NOMO-1 (cell line): ENCODE data around the gene MMP17.
A peak's percentile ranks its signal among the peaks of the same experiment; 100 is the strongest.

ENCODE experiments used
- DNase-seq, 2 experiments: peaks; one replicate each; lab custom pipeline; 2025; ENCODE audit not compliant: unreplicated experiment in 2 of 2; lab: John Stamatoyannopoulos, UW

Gene MMP17

GRCh38 chr12:131829791-131830334, 1.7 kb downstream of the MMP17 start:
- no peak for DNase-seq

GRCh38 chr12:131830335-131830913, 2.2 kb downstream of the MMP17 start:
- peak; percentile 63 to 76 for DNase-seq

DNA sequence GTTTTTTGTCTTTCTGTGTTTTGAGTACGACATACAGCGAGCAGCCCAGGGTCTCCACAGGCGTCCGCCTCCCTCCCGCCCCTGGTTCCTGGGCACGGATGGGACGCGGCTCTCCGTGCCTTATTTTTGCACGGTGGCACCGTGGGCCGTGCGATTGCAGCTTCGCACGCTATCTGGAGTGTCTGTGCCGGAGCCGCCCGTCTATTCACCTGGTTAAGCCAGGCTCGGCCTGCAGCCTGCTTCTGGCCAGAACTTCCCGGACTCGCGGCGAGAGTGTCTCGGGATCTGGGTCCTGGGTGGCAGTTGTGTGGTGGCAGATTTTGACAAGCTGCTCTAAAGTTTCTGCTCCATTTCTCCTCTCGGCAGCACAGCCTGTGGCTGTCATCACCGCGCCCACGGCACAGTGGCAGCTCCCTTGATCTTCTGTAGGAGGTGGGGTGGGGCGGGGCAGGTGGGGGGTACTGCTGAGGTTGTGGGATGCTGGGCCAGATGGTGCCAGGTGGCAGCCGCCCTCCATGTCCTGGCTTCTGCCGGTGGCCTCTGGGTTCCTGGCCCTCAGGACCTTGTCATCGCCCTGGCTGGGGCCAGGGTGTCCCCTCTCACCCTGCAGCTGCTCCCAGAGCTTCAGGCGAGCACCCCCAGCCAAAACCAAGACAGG, 2.9 kb downstream of the MMP17 start:
- no peak for DNase-seq

DNA sequence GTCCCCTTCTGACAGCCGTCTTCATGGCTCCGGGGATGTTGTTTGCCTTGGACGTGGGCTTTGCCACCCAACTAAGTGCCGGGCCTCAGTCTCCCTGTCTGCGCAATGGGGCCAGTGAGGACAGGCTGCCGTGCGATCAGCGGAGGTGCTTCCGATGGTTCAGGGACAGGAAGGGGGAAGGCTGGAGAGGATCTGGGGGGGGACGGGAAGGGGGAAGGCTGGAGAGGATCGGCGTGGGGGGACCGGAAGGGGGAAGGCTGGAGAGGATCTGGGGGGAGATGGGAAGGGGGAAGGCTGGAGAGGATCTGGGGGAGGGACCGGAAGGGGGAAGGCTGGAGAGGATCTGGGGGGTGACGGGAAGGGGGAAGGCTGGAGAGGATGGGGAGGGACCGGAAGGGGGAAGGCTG, 3.4 kb downstream of the MMP17 start:
- no peak for DNase-seq

DNA sequence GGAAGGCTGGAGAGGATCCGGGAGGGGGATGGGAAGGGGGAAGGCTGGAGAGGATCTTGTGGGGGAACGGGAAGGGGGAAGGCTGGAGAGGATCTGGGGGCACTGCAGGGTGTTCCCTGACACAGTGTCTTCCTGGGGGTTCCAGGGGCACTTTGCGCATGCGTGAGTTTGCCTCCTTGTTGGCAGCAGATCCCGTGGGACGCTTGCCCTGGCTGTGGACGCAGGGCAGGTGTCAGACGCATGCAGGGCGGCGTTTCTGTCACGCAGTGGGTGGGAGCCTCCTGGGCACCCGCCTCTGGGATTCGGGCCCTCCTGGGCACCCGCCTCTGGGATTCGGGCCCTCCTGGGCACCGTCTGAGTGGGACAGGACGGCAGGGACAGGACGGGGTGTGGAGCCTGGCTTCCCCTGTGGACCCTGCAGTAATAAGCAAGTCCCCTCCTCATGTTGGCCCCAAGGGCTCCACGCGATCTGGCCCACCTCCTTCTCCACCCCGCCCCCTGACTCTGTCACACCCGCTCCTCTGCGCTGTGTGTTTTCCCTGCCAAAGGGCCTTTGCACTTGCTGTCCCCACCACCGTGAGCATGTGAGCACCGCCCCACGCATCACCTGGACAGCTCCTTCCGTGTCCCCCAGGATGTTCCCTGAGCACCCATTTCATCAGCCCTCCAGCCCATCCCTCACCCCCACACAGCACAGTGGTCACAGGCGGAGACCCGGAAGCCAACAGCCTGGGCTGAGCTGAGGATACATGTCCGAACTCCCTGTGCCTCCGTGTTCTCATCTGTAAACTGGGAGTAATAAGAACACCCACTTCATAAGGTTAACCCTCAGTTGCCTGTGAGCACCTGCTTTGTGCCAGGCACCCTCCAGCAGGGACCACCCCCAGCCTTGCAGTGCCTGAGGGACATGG, 4.4 kb downstream of the MMP17 start:
- DNase-seq, result no peak

DNA sequence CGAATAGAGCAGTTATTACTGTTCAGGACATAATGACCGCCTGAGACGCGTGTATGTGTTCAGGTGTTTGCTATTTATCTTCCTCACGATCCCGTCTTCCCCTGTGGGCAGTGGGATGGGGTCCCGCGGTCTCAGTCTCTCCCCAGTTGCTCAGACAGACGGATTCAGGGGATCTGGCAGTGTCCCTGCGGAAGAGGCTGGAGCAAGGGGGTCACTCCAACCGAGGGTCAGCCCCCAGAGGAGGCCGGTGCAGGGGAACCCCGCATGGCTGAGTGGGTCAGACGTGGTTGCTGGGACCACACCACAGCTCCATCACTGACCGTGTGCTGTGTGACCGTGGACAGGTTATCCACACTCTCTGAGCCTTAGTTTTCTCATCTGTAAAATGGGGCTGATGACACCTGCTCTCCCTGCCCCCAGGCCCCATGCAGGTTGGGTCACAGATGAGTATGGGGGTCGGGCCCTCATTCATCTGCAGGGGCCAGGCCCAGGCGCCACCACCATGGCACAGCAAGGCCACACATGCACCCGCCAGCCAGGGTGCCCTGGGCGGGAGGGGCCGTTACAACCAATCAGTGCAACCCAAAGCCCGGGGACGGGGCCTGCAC, 5.2 kb downstream of the MMP17 start:
- no peak for DNase-seq

GRCh38 chr12:131833896-131834641, 5.9 kb downstream of the MMP17 start:
- no peak for DNase-seq

- DNase-seq, result no peak
Observed at GRCh38 chr12:131834798-131835615, 6.8 kb downstream of the MMP17 start.

DNA sequence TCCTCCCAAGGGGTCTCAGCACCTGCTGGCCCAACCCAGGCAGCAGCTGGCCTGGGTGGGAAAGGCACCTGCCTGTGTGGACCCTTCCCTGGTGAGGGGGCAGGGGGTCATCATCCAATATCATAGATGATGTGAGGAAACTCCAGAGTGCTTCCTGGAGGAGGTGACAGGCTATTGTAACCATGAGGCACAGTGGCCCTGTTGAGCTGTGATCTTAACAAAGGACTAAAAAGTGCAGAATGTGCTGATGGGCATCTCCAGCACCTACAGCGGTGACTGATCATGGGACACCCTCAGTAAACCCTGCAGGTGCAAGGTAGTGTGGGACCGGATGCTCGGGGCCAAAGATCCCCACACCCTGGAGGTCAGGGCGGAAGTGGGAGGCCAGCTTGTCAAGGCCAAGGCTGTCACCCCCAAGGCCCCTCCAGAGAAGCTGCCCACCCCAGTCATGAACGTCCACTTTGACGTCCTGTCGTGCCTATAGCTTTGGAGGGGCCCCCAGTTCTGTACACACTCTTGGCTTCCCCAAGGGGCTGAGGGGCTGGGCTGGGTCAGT, 7.5 kb downstream of the MMP17 start:
- DNase-seq, result no peak

GRCh38 chr12:131836193-131836592, 8.0 kb downstream of the MMP17 start:
- no peak for DNase-seq

DNA sequence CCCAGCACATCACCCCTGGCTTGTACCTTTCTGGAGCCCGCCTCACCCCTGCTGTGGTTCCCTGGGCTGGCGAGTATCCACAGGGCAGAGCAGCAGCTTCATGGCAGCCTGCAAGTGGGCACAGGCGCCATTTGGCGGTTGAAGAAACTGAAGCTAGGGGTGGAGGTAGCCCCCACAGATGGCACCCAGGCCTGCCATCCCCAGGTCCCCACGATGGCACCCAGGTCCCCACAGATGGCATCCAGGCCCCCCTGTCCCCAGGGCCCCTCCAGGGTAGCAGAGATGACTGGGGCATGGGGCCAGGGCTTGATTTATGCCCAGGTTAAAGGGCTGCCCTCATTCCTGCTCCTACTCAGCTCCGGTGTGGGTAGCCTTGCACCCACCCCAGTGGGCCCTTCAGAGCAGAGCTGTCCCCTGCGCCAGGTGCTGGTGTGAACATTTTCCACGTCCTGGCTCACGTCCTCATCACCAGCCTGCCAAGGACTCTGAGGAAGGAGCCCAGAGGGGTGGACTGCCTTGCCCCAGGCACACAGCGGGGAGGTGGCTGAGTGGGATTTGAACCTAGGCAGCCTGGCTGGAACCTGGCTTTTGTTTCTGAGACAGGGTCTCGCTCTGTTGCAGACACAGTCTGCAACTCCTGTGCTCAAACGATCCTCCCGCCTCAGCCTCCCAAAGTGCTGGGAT, 8.7 kb downstream of the MMP17 start:
- DNase-seq, result no peak

- DNase-seq, result no peak
Observed at GRCh38 chr12:131840643-131841416, 12.6 kb downstream of the MMP17 start.

DNA sequence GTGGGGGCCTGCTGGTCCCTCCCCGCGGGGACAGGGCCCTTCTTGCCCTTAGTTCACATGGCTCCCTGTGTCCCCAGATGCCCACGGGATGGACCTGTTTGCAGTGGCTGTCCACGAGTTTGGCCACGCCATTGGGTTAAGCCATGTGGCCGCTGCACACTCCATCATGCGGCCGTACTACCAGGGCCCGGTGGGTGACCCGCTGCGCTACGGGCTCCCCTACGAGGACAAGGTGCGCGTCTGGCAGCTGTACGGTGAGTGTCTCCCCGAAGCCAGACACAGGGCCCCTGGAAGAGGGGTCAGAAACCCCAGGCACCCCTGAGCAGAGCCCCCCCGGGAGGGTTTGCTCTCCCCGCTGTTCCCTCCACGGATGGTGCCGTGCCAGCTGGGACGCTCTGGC, 13.4 kb downstream of the MMP17 start:
- DNase-seq, result no peak

- no peak for DNase-seq
Observed at GRCh38 chr12:131842169-131842568, 14.0 kb downstream of the MMP17 start.

- DNase-seq, result no peak
Observed at GRCh38 chr12:131843527-131843926, 15.3 kb downstream of the MMP17 start.

DNA sequence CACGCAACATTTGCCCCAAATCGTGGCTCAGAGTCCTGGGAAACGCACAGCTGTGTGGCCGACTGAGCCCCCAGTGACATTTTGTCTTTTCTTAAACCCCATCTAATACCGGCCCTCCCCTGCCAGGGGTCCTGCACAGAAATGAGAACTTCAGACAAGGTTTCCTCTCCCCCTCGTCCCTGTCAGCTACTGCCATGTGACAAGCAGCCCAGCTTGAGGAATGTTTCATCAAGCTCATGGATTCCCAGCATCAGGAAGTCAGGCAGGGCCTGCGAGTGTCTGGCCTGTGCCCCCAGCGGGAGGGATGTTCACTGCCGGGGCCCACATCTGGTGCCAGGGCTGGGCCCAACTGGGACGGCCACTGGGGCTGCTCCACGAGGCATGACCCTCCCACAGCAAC, 15.9 kb downstream of the MMP17 start:
- DNase-seq, result no peak

GRCh38 chr12:131844656-131845055, 16.5 kb downstream of the MMP17 start:
- no peak for DNase-seq

- no peak for DNase-seq
Observed at GRCh38 chr12:131845121-131845520, 16.9 kb downstream of the MMP17 start.
